Fibroblast of villous mesenchyme (primary cell): Measurements from ENCODE around the gene TCF12. TPM values are rescaled to one million over a fixed set of nuclear protein-coding genes. Genes with fewer than 3 reads are reported as not detected.

Experiments used
- DNase-seq: peaks from one replicate; pipeline ENCODE4 v3.0.0-alpha.2; 2010; ENCODE audit warnings: low read depth
- H3K4me3 ChIP-seq: 2 replicates; pipeline ENCODE4 v1.5.1; 2011; ENCODE audit warnings: low read depth, mild to moderate bottlenecking, low read length
- CTCF ChIP-seq: IDR thresholded peaks from 2 replicates; pipeline ENCODE4 v1.5.1; 2012; ENCODE audit warnings: low read depth, mild to moderate bottlenecking, low read length; ENCODE audit not compliant: insufficient read depth
- total RNA-seq: library from RNA; depleted of rRNA; stranded (reverse); fragments of >200 nt; gene quantifications from 2 replicates; pipeline ENCODE4 v1.2.3, GENCODE V29; 2012

TCF12 gene
- total RNA-seq, 1 donor: 110 TPM

GRCh38 chr15:57223887-57224286, 305.4 kb downstream of the TCF12 start:
- no peak overlapping the region for H3K4me3 ChIP-seq
- TF ChIP-seq CTCF: no peak
- DNase-seq: no peak

GRCh38 chr15:57224664-57225063, 306.2 kb downstream of the TCF12 start:
- no peak overlapping the region for H3K4me3 ChIP-seq
- no peak for TF ChIP-seq CTCF
- peak; percentile 52 for DNase-seq

GRCh38 chr15:57227166-57227565, 308.7 kb downstream of the TCF12 start:
- TF ChIP-seq CTCF: no peak
- DNase-seq: no peak
- no peak overlapping the region for H3K4me3 ChIP-seq

GRCh38 chr15:57227899-57228298, 309.5 kb downstream of the TCF12 start:
- peak; percentile 76 for DNase-seq
- H3K4me3 ChIP-seq: no peak overlapping the region
- no peak for TF ChIP-seq CTCF

GRCh38 chr15:57228395-57228794, 310.0 kb downstream of the TCF12 start:
- H3K4me3 ChIP-seq: no peak overlapping the region

GRCh38 chr15:57229051-57229450, 310.6 kb downstream of the TCF12 start:
- no peak overlapping the region for H3K4me3 ChIP-seq
- DNase-seq: no peak
- no peak for TF ChIP-seq CTCF

More at GRCh38 chr15:57228395-57228794, 310.0 kb downstream of the TCF12 start:
- no peak for DNase-seq
- no peak for TF ChIP-seq CTCF

GRCh38 chr15:57231559-57231958, 313.1 kb downstream of the TCF12 start:
- no peak for TF ChIP-seq CTCF
- no peak overlapping the region for H3K4me3 ChIP-seq
- no peak for DNase-seq
